PFSK-1 (cell line): ENCODE results near the gene TRERF1.

Source experiments
- FOXP2 ChIP-seq: optimal IDR thresholded peaks from 2 replicates; pipeline ENCODE3; 2011; ENCODE audit warnings: borderline replicate concordance, control low read depth, inconsistent platforms; ENCODE audit not compliant: insufficient read depth; ENCODE audit errors: extremely low read length, extremely low read depth
- POLR2AphosphoS5 ChIP-seq: IDR thresholded peaks from 2 replicates; pipeline ENCODE4 v1.6.1; 2012; ENCODE audit warnings: low read depth, mild to moderate bottlenecking, control low read depth, low read length, moderate library complexity
- REST ChIP-seq, 2 experiments: IDR thresholded peaks; 2 replicates each; pipeline versions ENCODE4 v1.6.1 to v1.8.0; 2011 to 2012; ENCODE audit warnings: low read depth in 2 of 2, low read length in 2 of 2, control low read depth in 1 of 2, inconsistent platforms in 1 of 2, mild to moderate bottlenecking in 1 of 2, moderate library complexity in 1 of 2; ENCODE audit not compliant: insufficient read depth in 1 of 2
- SIN3A ChIP-seq: IDR thresholded peaks from 2 replicates; pipeline ENCODE4 v1.6.1; 2012; ENCODE audit warnings: mild to moderate bottlenecking, low read length, moderate library complexity, borderline replicate concordance; ENCODE audit not compliant: insufficient read depth
- TAF1 ChIP-seq: IDR thresholded peaks from 2 replicates; pipeline ENCODE4 v1.6.1; 2012; ENCODE audit warnings: low read length, control low read depth, borderline replicate concordance; ENCODE audit not compliant: insufficient read depth

Gene TRERF1

GRCh38 chr6:42448927-42449659 lies 2.6 kb downstream of the TRERF1 start:
- TF ChIP-seq FOXP2 (no peak), SIN3A (no peak), TAF1 (no peak), POLR2AphosphoS5 (no peak), REST (IDR thresholded peaks at IDR 0.05; ENCODE audit: insufficient read depth in 1 of 2, low read depth in 2 of 2, low read length in 2 of 2) (no peak)

- no peak for TF ChIP-seq TAF1
- TF ChIP-seq FOXP2, result no peak
- TF ChIP-seq SIN3A, result no peak
- no peak for TF ChIP-seq POLR2AphosphoS5
- TF ChIP-seq REST (IDR thresholded peaks at IDR 0.05; ENCODE audit: insufficient read depth in 1 of 2, low read depth in 2 of 2, low read length in 2 of 2), result no peak
Observed at GRCh38 chr6:42448391-42448790, 3.3 kb downstream of the TRERF1 start.

DNA sequence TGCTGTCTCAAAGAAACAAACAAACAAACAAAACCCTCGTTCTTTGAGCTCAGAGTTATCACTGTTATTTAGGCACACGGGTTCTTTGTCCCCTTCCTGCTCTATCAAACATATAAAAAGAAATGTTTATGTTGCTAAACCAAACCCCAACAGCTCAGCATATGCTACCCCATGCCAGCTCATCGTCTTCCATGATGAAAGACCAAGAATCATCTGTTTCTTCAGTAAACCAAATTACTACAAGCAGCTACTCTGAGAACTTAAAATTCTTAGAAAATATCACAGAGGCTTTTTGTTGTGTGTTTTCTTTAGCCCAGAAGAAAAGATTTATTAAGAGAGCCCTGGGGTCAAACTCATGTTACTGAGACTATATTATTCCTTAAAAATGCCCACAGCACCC lies 4.7 kb downstream of the TRERF1 start:
- TF ChIP-seq TAF1 (no peak), FOXP2 (no peak), POLR2AphosphoS5 (no peak), SIN3A (no peak), REST (IDR thresholded peaks at IDR 0.05; ENCODE audit: insufficient read depth in 1 of 2, low read depth in 2 of 2, low read length in 2 of 2) (no peak)

- TF ChIP-seq POLR2AphosphoS5, result no peak
- no peak for TF ChIP-seq SIN3A
- no peak for TF ChIP-seq FOXP2
- no peak for TF ChIP-seq TAF1
- TF ChIP-seq REST (IDR thresholded peaks at IDR 0.05; ENCODE audit: insufficient read depth in 1 of 2, low read depth in 2 of 2, low read length in 2 of 2), result no peak
Observed at GRCh38 chr6:42446370-42446769, 5.4 kb downstream of the TRERF1 start.
